ENCODE results near the gene PRUNE2.

Gene PRUNE2

GRCh38 chr9:76581731-76582130, 324.2 kb downstream of the PRUNE2 start:
- DNase-seq, result no peak

- DNase-seq, result no peak
These were observed 325.1 kb downstream of the PRUNE2 start for GRCh38 chr9:76580820-76581219.

- DNase-seq, result no peak
These were observed 325.7 kb downstream of the PRUNE2 start for GRCh38 chr9:76580188-76580587.

DNA sequence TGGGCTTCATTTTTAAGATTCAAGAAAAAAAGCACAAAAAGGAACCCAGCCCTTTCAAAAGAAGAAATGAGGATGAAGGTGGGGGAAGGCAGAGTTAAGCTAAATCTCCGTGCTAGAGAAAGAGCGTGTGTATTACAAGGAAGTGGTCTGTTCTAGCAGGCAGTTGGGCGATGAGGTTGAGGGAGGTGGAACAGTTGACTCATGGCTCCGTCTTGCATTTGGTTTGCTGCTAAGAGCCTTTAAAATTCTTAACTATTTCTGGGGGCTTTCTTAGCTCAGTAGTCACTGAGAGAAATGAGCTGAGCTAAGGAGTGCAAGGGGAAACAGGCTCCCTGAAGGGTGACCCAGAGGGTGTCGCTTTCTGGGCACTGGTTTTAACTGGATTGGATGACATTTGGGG, 329.6 kb downstream of the PRUNE2 start:
- peak in 3 of 58 donors; percentile 2 to 6 (median 4) for DNase-seq

DNA sequence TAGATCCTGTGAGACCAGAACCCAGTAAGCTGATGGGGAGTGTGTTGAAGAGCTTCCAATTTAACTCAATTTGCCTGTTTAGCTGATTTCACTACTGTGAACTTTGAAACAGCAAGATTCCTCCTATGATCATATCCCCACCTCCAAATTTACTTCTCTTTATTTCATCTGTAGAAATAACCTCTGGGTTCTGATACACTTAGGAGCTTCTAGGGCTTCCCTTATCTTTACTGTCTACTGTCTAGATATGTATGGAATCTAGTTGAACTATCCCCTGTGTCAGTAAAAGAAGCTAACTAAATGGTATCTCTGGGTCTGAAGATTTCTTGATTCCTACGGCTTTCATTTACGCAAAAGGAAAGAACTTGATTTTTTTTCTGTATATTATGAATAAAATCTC, 330.2 kb downstream of the PRUNE2 start:
- no peak for DNase-seq

GRCh38 chr9:76573905-76574760, 331.8 kb downstream of the PRUNE2 start:
- no peak for DNase-seq

- DNase-seq, result no peak
These were observed 332.5 kb downstream of the PRUNE2 start for GRCh38 chr9:76573408-76573807.

- no peak for DNase-seq
These were observed 333.8 kb downstream of the PRUNE2 start for GRCh38 chr9:76572151-76572550.

GRCh38 chr9:76571743-76572146, 334.2 kb downstream of the PRUNE2 start:
- no peak for DNase-seq

GRCh38 chr9:76571288-76571687, 334.6 kb downstream of the PRUNE2 start:
- DNase-seq, result no peak

GRCh38 chr9:76570826-76571225, 335.1 kb downstream of the PRUNE2 start:
- no peak for DNase-seq

DNA sequence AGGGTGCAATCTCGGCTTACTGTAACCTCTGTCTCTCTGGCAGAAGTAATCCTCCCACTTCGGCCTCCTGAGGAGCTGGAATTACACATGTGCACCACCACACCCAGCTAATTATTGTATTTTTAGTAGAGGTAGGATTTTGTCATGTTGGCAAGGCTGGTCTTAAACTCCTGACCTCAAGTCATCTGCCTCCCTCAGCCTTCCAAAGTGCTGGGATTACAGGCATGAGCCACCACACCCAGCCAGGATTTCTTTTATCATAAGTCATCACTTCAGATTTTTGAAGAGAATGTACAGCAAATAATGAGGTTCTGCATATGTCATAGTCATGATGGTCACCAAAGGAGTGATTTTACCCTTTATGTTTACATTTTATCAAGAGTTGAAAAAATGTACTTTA, 338.8 kb downstream of the PRUNE2 start:
- DNase-seq, result no peak

DNA sequence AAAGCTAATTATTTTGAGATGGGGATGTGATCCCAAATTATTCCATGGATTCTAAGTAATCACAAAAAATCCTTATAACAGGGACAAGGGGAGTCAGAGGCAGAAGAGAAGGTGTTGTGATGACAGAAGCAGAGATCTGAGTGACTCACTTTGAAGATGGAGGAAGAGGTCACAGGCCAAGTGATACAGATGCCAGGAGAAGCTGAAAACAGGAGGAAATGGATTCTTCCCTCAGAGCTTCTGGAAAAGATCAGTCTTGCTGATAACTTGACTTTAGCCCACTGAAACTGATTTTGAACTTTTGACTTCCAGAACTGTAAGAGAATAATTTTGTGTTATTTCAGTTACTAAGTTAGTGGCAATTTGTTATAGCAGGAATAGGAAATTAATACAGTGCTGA, 341.6 kb downstream of the PRUNE2 start:
- DNase-seq, result no peak

- peak in 1 of 58 donors; percentile 1 for DNase-seq
These were observed 343.4 kb downstream of the PRUNE2 start for GRCh38 chr9:76562511-76562911.

DNA sequence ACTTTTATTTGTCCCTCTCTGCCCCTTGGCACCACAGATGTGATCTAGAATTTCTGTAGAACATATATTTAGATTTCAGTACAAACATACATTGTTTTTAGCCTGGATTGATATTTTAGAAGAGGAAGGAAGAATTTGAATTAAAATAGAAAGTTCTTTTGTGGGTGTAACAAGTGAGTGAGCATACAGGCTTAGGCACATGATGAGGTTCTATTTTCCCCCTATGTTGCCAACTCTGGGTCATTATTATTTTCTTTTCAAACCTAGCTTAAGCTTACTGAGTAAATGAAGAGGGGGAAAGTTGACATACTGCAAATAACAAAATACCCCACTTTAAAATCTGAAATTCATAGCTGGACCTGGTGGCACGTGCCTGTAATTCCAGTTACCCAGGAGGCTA, 344.0 kb downstream of the PRUNE2 start:
- no peak for DNase-seq

All from anterior cingulate cortex (tissue), 58 donors.